Right lobe of liver (tissue), 4 donors: ENCODE data around the gene GPATCH8.

ENCODE experiments used
- POLR2A ChIP-seq: fragments of 450-650 bp; IDR thresholded peaks from one replicate; pipeline ENCODE4 v1.6.1; 2017; ENCODE audit warnings: antibody characterized with exemption, mild to moderate bottlenecking
- TF ChIP-seq, protein P1 (sequence below), 4 donors: fragments of 200-600 bp in 3 of 4; fragments of 450-650 bp in 1 of 4; IDR thresholded peaks; one replicate each; pipeline versions ENCODE4 v1.5.1 to v1.8.0; 2016 to 2022; ENCODE audit warnings: antibody characterized with exemption in 4 of 4, mild to moderate bottlenecking in 2 of 4
- donor health status: DM: no; HTN: no; CAD: no.
- donor health status: DM: no; HTN: no; CAD: no.
- donor health status: DM: no; HTN: yes; CAD: no.

DNA sequence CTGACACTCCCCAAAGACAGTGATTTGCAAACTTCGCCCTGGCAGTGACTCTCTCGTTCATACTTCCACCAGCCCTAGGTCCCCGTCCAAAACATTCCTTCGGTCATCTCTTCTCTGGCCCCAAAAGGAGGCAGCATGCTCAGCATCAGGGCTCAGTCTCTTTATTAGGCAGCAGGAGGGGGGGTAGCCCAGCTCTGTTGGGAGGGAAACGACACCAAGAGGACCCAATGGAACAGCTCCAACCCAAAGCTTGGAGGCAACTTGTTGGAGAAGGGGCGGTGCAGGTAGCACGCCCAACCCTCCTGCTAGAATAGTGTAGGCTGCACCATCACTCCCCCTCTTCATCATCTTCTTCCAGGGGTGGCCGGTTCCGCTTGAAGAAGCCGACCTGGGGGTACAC, 131.2 kb downstream of the GPATCH8 start:
- no peak for TF ChIP-seq POLR2A
- TF ChIP-seq, protein P1, sequence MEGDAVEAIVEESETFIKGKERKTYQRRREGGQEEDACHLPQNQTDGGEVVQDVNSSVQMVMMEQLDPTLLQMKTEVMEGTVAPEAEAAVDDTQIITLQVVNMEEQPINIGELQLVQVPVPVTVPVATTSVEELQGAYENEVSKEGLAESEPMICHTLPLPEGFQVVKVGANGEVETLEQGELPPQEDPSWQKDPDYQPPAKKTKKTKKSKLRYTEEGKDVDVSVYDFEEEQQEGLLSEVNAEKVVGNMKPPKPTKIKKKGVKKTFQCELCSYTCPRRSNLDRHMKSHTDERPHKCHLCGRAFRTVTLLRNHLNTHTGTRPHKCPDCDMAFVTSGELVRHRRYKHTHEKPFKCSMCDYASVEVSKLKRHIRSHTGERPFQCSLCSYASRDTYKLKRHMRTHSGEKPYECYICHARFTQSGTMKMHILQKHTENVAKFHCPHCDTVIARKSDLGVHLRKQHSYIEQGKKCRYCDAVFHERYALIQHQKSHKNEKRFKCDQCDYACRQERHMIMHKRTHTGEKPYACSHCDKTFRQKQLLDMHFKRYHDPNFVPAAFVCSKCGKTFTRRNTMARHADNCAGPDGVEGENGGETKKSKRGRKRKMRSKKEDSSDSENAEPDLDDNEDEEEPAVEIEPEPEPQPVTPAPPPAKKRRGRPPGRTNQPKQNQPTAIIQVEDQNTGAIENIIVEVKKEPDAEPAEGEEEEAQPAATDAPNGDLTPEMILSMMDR (IDR thresholded peaks at IDR 0.05): no peak
